Right lobe of liver (tissue), 6 donors: ENCODE results near the gene PTPRR. TPM values are rescaled to one million over a fixed set of nuclear protein-coding genes. Genes with fewer than 3 reads are reported as not detected.

ENCODE experiments used
- ATAC-seq, 4 donors: fragments of 200-7000 bp; cut with Tn5 transposase; one replicate each; pipeline ENCODE4 v1.9.1; 2020; ENCODE audit warnings: mild to moderate bottlenecking in 4 of 4, moderate library complexity in 4 of 4
- DNase-seq, 3 donors: peaks; one replicate each; pipeline ENCODE4 v3.0.0-alpha.2; 2020
- H3K27ac ChIP-seq, 3 donors: fragments of 200-600 bp; one replicate each; pipeline ENCODE4 v1.8.0; 2022
- H3K27me3 ChIP-seq, 2 donors: fragments of 200-600 bp; one replicate each; pipeline ENCODE4 v1.8.0; 2022
- H3K36me3 ChIP-seq, 4 donors: fragments of 200-600 bp; sonication (generic) in 1 of 4; one replicate each; pipeline versions ENCODE4 v1.5.1 to v1.8.0; 2017 to 2022; ENCODE audit warnings: control low read depth in 1 of 4
- H3K4me1 ChIP-seq, 4 donors: fragments of 200-600 bp; sonication (generic) in 1 of 4; one replicate each; pipeline versions ENCODE4 v1.5.1 to v1.8.0; 2017 to 2022; ENCODE audit warnings: control low read depth in 1 of 4
- H3K4me3 ChIP-seq, 3 donors: fragments of 200-600 bp; one replicate each; pipeline ENCODE4 v1.8.0; 2022
- H3K9me3 ChIP-seq, 4 donors: fragments of 200-600 bp; sonication (generic) in 1 of 4; one replicate each; pipeline versions ENCODE4 v1.5.1 to v1.8.0; 2017 to 2022; ENCODE audit warnings: control low read depth in 1 of 4
- POLR2A ChIP-seq: fragments of 450-650 bp; IDR thresholded peaks from one replicate; pipeline ENCODE4 v1.6.1; 2017; ENCODE audit warnings: antibody characterized with exemption, mild to moderate bottlenecking
- WGBS: methylation state at CpG from one replicate; pipeline ENCODE4 v1.1.6; 2018; ENCODE audit warnings: low coverage, low lambda C conversion rate; ENCODE audit not compliant: insufficient coverage; ENCODE audit errors: missing lambda C conversion rate; 5-methylcytosine and 5-hydroxymethylcytosine counted together
- intact Hi-C, 2 donors: fragments of 100-400 bp; cut with DNase I; formaldehyde crosslinking; loops; one replicate each; pipeline versions ENCODE4 v1.11.2 to v1.14.1; 2022
- total RNA-seq, 6 experiments: library from RNA; depleted of rRNA in 2 of 6; stranded (reverse); fragments of >200 nt in 2 of 6; fragmentation: NEBNext Ultra II Directional in 3 of 6; extraction: Animal tissue kit (Norgen Biotek cat#: 25700) in 3 of 6; gene quantifications; one replicate each; pipeline versions ENCODE4 v1.1.0 to v1.2.4, GENCODE V29; 2016 to 2023
- TF ChIP-seq, protein P1 (sequence below), 4 donors: fragments of 200-600 bp in 3 of 4; fragments of 450-650 bp in 1 of 4; IDR thresholded peaks; one replicate each; pipeline versions ENCODE4 v1.5.1 to v1.8.0; 2016 to 2022; ENCODE audit warnings: antibody characterized with exemption in 4 of 4, mild to moderate bottlenecking in 2 of 4
- donor health status: DM: no; HTN: yes; CAD: no.
- donor health status: DM: no; HTN: no; CAD: no.
- donor health status: DM: no; HTN: no; CAD: no.
- donor health status: DM: no; HTN: yes; CAD: no.
- donor health status: DM: no; HTN: yes; CAD: no.

PTPRR gene
- total RNA-seq, 6 experiments from 2014 or later: 0.12 TPM; not detected in 5

DNA sequence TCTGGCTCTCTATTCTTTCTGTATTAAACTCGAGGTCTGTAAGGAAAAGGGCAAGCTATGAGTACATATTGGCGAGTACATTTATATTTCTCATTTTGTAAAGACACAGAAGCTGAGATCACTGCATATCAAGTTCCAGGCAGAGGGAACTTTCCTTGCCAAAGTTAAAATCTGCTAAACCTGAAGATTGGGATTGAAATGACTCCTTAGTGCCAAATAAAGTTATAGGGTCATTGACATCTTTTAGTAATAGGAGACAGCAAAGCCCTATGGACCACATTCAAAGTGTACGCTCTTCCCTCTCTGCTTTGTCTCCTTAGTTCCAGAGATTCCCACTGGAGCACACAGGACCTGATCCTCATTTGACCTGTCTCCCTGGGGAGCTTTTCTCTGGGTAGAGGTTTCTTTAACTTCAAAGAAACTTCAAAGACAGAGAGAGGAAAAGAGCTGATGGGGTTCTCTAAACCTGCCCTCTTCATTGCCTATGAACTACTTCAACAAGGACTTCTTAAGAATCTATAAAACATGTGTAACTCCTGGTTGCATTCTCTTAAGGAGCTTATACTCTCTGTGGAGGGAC lies 42.6 kb upstream of the PTPRR start:
- Histone ChIP-seq H3K27ac (no peak overlapping the region), H3K9me3 (no peaks in the 10 kb centered on the region), H3K4me1 (no peaks in the 10 kb centered on the region), H3K4me3 (no peak overlapping the region), H3K36me3 (no peaks in the 10 kb centered on the region), H3K27me3 (no peaks in the 10 kb centered on the region)
- TF ChIP-seq, protein P1, sequence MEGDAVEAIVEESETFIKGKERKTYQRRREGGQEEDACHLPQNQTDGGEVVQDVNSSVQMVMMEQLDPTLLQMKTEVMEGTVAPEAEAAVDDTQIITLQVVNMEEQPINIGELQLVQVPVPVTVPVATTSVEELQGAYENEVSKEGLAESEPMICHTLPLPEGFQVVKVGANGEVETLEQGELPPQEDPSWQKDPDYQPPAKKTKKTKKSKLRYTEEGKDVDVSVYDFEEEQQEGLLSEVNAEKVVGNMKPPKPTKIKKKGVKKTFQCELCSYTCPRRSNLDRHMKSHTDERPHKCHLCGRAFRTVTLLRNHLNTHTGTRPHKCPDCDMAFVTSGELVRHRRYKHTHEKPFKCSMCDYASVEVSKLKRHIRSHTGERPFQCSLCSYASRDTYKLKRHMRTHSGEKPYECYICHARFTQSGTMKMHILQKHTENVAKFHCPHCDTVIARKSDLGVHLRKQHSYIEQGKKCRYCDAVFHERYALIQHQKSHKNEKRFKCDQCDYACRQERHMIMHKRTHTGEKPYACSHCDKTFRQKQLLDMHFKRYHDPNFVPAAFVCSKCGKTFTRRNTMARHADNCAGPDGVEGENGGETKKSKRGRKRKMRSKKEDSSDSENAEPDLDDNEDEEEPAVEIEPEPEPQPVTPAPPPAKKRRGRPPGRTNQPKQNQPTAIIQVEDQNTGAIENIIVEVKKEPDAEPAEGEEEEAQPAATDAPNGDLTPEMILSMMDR (IDR thresholded peaks at IDR 0.05): no peak
- TF ChIP-seq POLR2A: no peak
- 57% methylated on average over 3 of the region's 3 CpGs for WGBS
- intact Hi-C loops: no loop called here
- DNase-seq (no peak), ATAC-seq (no peak)

- Histone ChIP-seq H3K27me3 (no peaks in the 10 kb centered on the region), H3K4me3 (no peak overlapping the region), H3K4me1 (no peaks in the 10 kb centered on the region), H3K27ac (no peak overlapping the region), H3K9me3 (no peaks in the 10 kb centered on the region), H3K36me3 (no peaks in the 10 kb centered on the region)
- no peak for TF ChIP-seq POLR2A
- TF ChIP-seq, protein P1 (IDR thresholded peaks at IDR 0.05): no peak
- intact Hi-C loops: no loop called here
- no peak for ATAC-seq
- DNase-seq: no peak
- 12% methylated on average over 2 of the region's 2 CpGs for WGBS
Measured at GRCh38 chr12:70962226-70962794, 41.8 kb upstream of the PTPRR start.

GRCh38 chr12:70960484-70960883 lies 39.9 kb upstream of the PTPRR start:
- Histone ChIP-seq H3K36me3 (no peaks in the 10 kb centered on the region), H3K4me1 (no peaks in the 10 kb centered on the region), H3K27me3 (no peaks in the 10 kb centered on the region), H3K4me3 (no peak overlapping the region), H3K27ac (no peak overlapping the region), H3K9me3 (no peaks in the 10 kb centered on the region)
- TF ChIP-seq POLR2A: no peak
- TF ChIP-seq, protein P1 (IDR thresholded peaks at IDR 0.05): no peak
- DNase-seq (no peak), ATAC-seq (no peak)
- intact Hi-C loops: no loop called here
- WGBS: 30% methylated on average over 1 of the region's 1 CpG

GRCh38 chr12:70955415-70955814 lies 34.9 kb upstream of the PTPRR start:
- no peak overlapping the region for H3K27ac ChIP-seq
- intact Hi-C loops: no loop called here
- H3K27me3 ChIP-seq: no peaks in the 10 kb centered on the region
- H3K36me3 ChIP-seq: no peaks in the 10 kb centered on the region
- no peak for TF ChIP-seq POLR2A
- TF ChIP-seq, protein P1 (IDR thresholded peaks at IDR 0.05): no peak
- H3K4me3 ChIP-seq: no peak overlapping the region
- ATAC-seq (no peak), DNase-seq (no peak)
- no peaks in the 10 kb centered on the region for H3K4me1 ChIP-seq
- no peaks in the 10 kb centered on the region for H3K9me3 ChIP-seq
- 90% methylated on average over 1 of the region's 1 CpG for WGBS
